K562 (cell line): ENCODE results near the gene MRPL54. TPM values are rescaled to one million over a fixed set of nuclear protein-coding genes. Genes with fewer than 3 reads are reported as not detected.

Source experiments
- ATAC-seq: fragments of 200-7000 bp; cut with Tn5 transposase; 3 replicates; pipeline ENCODE4 v1.9.1; 2020; ENCODE audit warnings: moderate library complexity
- BruUV-seq: library from RNA; stranded (reverse); fragments of 400-500 nt; replicated peaks from 2 replicates; lab custom pipeline; 2021; lab: Mats Ljungman, UMichigan
- CTCF ChIA-PET: fragments of 300-600 bp; formaldehyde crosslinking; extraction: SDS; loops from one replicate; lab custom pipeline; 2021; ENCODE audit warnings: low intra/inter-chr PET ratio; lab: Yijun Ruan, JAX
- POLR2A ChIA-PET: fragments of 300-600, 350-650 bp; sonication (Branson Sonifier 250); formaldehyde crosslinking; extraction: SDS; loops from one replicate; lab custom pipeline; 2021; ENCODE audit warnings: antibody characterized with exemption, inconsistent platforms; lab: Yijun Ruan, JAX
- DNase-seq, 4 experiments: peaks; one replicate each; pipeline versions ENCODE4 v3.0.0 to v3.0.0-alpha.2; 2011 to 2018; ENCODE audit warnings: low spot score in 3 of 4, mixed read lengths in 3 of 4; ENCODE audit errors: extremely low read depth in 1 of 4
- FAIRE-seq: peaks from 2 replicates; lab custom pipeline; 2011; peaks lifted over from hg19 to GRCh38; lab: Jason Lieb, UNC
- H2AFZ ChIP-seq: 2 replicates; pipeline ENCODE4 v1.6.0; 2011; ENCODE audit warnings: low read depth, low read length, control low read depth, inconsistent platforms
- H3K27ac ChIP-seq: fragments of 200-600 bp; 3 replicates; pipeline ENCODE4 v1.8.0; 2011; ENCODE audit warnings: low read depth, mild to moderate bottlenecking, control low read depth, inconsistent platforms, low read length, moderate library complexity, mixed read lengths; ENCODE audit errors: extremely low read depth
- H3K27me3 ChIP-seq, 2 experiments: fragments of 300-600 bp in 1 of 2; 2 replicates in 1 of 2; 3 replicates in 1 of 2; pipeline versions ENCODE4 v1.6.0 to v1.8.0; 2011; ENCODE audit warnings: inconsistent platforms in 2 of 2, low read length in 2 of 2, mild to moderate bottlenecking in 1 of 2, mixed read lengths in 1 of 2, moderate library complexity in 1 of 2; ENCODE audit not compliant: control insufficient read depth in 2 of 2, insufficient read depth in 2 of 2
- H3K36me3 ChIP-seq: fragments of 300-600 bp; 3 replicates; pipeline ENCODE4 v1.8.0; 2011; ENCODE audit warnings: mild to moderate bottlenecking, low read length, inconsistent platforms; ENCODE audit not compliant: control insufficient read depth, insufficient read depth
- H3K4me1 ChIP-seq, 2 experiments: fragments of 200-600 bp in 1 of 2; replicated peaks in 1 of 2; 2 replicates in 1 of 2; 3 replicates in 1 of 2; pipeline versions ENCODE4 v1.5.1 to v1.8.0; 2011; ENCODE audit warnings: inconsistent platforms in 2 of 2, low read length in 2 of 2, mild to moderate bottlenecking in 1 of 2, mixed read lengths in 1 of 2, moderate library complexity in 1 of 2; ENCODE audit not compliant: control insufficient read depth in 2 of 2, insufficient read depth in 2 of 2
- H3K4me2 ChIP-seq: 2 replicates; pipeline ENCODE4 v1.6.1; 2011; ENCODE audit warnings: low read length, control low read depth, inconsistent platforms, mixed read lengths; ENCODE audit not compliant: insufficient read depth
- H3K4me3 ChIP-seq: fragments of 200-600 bp; sonication (generic), shearing (Covaris generic); 2 replicates; pipeline ENCODE4 v1.5.1; 2016; ENCODE audit warnings: control low read depth, inconsistent platforms
- H3K79me2 ChIP-seq: fragments of 200-600 bp; 3 replicates; pipeline ENCODE4 v1.8.0; 2011; ENCODE audit warnings: low read length, inconsistent platforms; ENCODE audit not compliant: control insufficient read depth, insufficient read depth
- H3K9ac ChIP-seq, 2 experiments: 2 replicates each; pipeline versions ENCODE4 v1.6.0 to v1.6.1; 2011; ENCODE audit warnings: low read depth in 2 of 2, low read length in 2 of 2, control low read depth in 1 of 2, inconsistent platforms in 1 of 2, mild to moderate bottlenecking in 1 of 2, mixed read lengths in 1 of 2; ENCODE audit not compliant: insufficient read depth in 1 of 2
- H3K9me1 ChIP-seq: one replicate; pipeline ENCODE4 v1.6.0; 2011; ENCODE audit warnings: inconsistent platforms, mild to moderate bottlenecking, low read length, moderate library complexity; ENCODE audit not compliant: control insufficient read depth, insufficient read depth
- H3K9me3 ChIP-seq: replicated peaks from 2 replicates; pipeline ENCODE4 v1.5.1; 2011; ENCODE audit warnings: low read depth, low read length, inconsistent platforms; ENCODE audit not compliant: control insufficient read depth, insufficient read depth
- H4K20me1 ChIP-seq: replicated peaks from 2 replicates; pipeline ENCODE4 v1.6.1; 2011; ENCODE audit warnings: low read length, inconsistent platforms, mixed read lengths; ENCODE audit not compliant: control insufficient read depth, insufficient read depth
- POLR3A ChIP-seq: IDR thresholded peaks from 2 replicates; pipeline ENCODE4 v1.6.1; 2011; ENCODE audit warnings: borderline replicate concordance, mild to moderate bottlenecking, moderate library complexity; ENCODE audit not compliant: insufficient read length, insufficient read depth; ENCODE audit errors: extremely low read depth
- USF2 ChIP-seq: sonication (generic); formaldehyde crosslinking; IDR thresholded peaks from 2 replicates; pipeline ENCODE4 v1.5.0; 2020; ENCODE audit warnings: missing genetic modification reagents
- ZNF121 ChIP-seq: sonication (generic); formaldehyde crosslinking; conservative IDR thresholded peaks from 2 replicates; pipeline ENCODE4 v1.8.0; 2022; ENCODE audit warnings: missing genetic modification reagents
- WGBS: fragments of 100-300 bp; shearing (Covaris generic); methylation state at CpG from one replicate; pipeline ENCODE4 v1.1.6; 2016; ENCODE audit warnings: low coverage, mixed read lengths; ENCODE audit not compliant: insufficient coverage; ENCODE audit errors: missing lambda C conversion rate; 5-methylcytosine and 5-hydroxymethylcytosine counted together
- in situ Hi-C: fragments of 300-500 bp; cut with MboI; formaldehyde crosslinking; loops from 4 replicates; pipeline ENCODE4 v1.15.0; 2018; ENCODE audit warnings: inconsistent platforms, mixed read lengths
- intact Hi-C: fragments of 100-400 bp; cut with micrococcal nuclease; formaldehyde crosslinking; loops from 2 replicates; pipeline ENCODE4 v1.14.2; 2022
- polyA plus RNA-seq, 8 experiments: library from polyadenylated mRNA; depleted of rRNA in 4 of 8; stranded (reverse) in 5 of 8; unstranded in 3 of 8; fragments of >200 nt; fragmentation: Nextera tagmentation in 2 of 8; fragmentation: Illumina TruSeq in 1 of 8; extraction: Ambion mirVana in 2 of 8; extraction: Trizol in 1 of 8; gene quantifications; 2 replicates each; pipeline versions ENCODE4 v1.2.1 to v1.2.3, GENCODE V29; 2011 to 2014; ENCODE audit warnings: inconsistent platforms in 1 of 8, missing spikeins in 1 of 8
- total RNA-seq, 7 experiments: library from RNA; depleted of rRNA in 6 of 7; stranded (reverse); fragments of >200 nt in 6 of 7; fragmentation: Illumina TruSeq in 2 of 7; extraction: Trizol in 2 of 7; gene quantifications; 2 replicates each; pipeline versions ENCODE4 v1.2.1 to v1.2.3, GENCODE V29; 2011 to 2021; ENCODE audit warnings: low replicate concordance in 1 of 7

MRPL54 gene
- total and polyA plus RNA-seq, 9 of the 15 experiments (the other 6 are each of a cell fraction or from before 2014, with no cell fraction given), result 3.5 to 120 (median 56.9) TPM

GRCh38 chr19:3778899-3779723 is 16.6 kb downstream of the MRPL54 start (continued):
- peak; percentile 59 for TF ChIP-seq USF2 (CRISPR knock-in tag)

GRCh38 chr19:3780786-3781304 is 18.4 kb downstream of the MRPL54 start:
- H3K9ac ChIP-seq, result no peak overlapping the region
- no peaks in the 10 kb centered on the region for H3K27me3 ChIP-seq
- FAIRE-seq (peak; percentile 65), ATAC-seq (no peak), DNase-seq (no peak)
- H4K20me1 ChIP-seq, result no peaks in the 10 kb centered on the region
- intact Hi-C loops, result loop anchor here (10.0 kb wide), 1 partner anchor 64 kb away; no protein-coding TSS in a partner anchor
- WGBS, result 70% methylated on average over 9 of the region's 9 CpGs
- H3K4me2 ChIP-seq, result no peak overlapping the region
- no peaks in the 10 kb centered on the region for H3K9me1 ChIP-seq
- no peak overlapping the region for H3K4me3 ChIP-seq
- peaks cover 17% of the 10 kb centered on the region for H3K79me2 ChIP-seq
- ChIA-PET POLR2A (no interaction called here), CTCF (no interaction called here)
- H3K4me1 ChIP-seq, result peaks cover 0 to 39% of the 10 kb centered on the region in 2 experiments; a peak in 2 of 5 replicates
- in situ Hi-C loops, result no loop called here
- TF ChIP-seq ZNF121 (CRISPR knock-in tag) (peak; percentile 88), POLR3A (no peak)
- H3K36me3 ChIP-seq, result peaks cover 28% of the 10 kb centered on the region; the same call in 2 of the 3 replicates
- no peak overlapping the region for H3K27ac ChIP-seq
- no TSS peak for BruUV-seq
- peaks cover 20% of the 10 kb centered on the region for H3K9me3 ChIP-seq
- no peak overlapping the region for H2AFZ ChIP-seq
